Measurements from ENCODE around the gene CYP24A1. TPM values are rescaled to one million over a fixed set of nuclear protein-coding genes. Genes with fewer than 3 reads are reported as not detected.

CYP24A1 gene
- total RNA-seq: under 1 TPM in 1 of 4 donors, not detected in 3; 0.69 TPM

DNA sequence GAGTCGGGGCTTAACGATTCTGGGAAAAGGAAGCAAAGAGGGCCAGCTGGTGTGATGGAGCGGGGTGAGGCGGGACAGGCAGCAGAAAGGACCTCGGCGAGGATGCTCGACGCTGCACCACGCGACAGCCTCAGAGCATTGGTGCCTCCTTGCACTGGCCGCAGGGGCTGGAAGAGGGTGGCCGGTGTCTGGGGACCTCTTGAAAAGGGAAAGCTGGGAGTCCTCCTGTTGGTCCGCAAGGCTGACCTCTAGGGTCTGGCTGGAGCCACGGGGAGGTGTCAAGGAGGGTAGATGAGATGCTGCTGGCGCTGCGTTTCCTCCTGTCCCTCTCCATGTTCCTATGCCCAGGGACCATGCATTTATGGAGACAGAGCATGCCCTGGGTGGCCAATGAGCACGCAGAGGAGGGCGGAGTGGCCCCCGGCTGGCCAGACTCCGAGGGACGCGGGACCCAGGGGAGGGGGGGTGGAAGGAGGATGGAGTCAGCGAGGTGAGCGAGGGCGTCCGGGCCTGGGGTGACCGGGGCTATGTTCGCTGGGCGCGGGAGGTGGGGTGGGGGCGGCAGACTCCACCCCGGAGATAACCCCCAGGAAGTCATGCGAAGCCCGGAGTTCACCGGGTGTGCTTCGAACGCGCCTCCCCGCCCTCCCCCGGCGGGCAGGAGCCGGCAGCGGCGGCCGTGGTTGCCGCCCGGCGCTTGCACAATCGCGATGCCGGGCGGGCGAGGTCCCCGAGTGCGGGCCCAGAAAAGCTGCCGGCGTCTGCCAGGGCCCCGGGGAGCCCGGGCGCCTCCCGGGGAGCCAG, at the start of gene CYP24A1:
Gene CYP24A1 (minus strand): TSS at position 334 of the 804 bp plus-strand sequence. CDS start 407 bp downstream, outside the sequence.
- H3K4me1 ChIP-seq: peaks cover 0 to 24% (median 11%) of the 10 kb centered on the region in 3 donors
- no peak for ATAC-seq
- no peaks in the 10 kb centered on the region for H3K9me3 ChIP-seq
- H3K27ac ChIP-seq: no peak within 1 kb of the TSS
- peak within 1 kb of the TSS in 1 of 2 donors; percentile 1 for H3K4me3 ChIP-seq
- TF ChIP-seq POLR2A (IDR thresholded peaks at IDR 0.05): no peak
- TF ChIP-seq, protein P1, sequence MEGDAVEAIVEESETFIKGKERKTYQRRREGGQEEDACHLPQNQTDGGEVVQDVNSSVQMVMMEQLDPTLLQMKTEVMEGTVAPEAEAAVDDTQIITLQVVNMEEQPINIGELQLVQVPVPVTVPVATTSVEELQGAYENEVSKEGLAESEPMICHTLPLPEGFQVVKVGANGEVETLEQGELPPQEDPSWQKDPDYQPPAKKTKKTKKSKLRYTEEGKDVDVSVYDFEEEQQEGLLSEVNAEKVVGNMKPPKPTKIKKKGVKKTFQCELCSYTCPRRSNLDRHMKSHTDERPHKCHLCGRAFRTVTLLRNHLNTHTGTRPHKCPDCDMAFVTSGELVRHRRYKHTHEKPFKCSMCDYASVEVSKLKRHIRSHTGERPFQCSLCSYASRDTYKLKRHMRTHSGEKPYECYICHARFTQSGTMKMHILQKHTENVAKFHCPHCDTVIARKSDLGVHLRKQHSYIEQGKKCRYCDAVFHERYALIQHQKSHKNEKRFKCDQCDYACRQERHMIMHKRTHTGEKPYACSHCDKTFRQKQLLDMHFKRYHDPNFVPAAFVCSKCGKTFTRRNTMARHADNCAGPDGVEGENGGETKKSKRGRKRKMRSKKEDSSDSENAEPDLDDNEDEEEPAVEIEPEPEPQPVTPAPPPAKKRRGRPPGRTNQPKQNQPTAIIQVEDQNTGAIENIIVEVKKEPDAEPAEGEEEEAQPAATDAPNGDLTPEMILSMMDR (IDR thresholded peaks at IDR 0.05): no peak
- TF ChIP-seq EP300 (IDR thresholded peaks at IDR 0.05): no peak
- no peak for TF ChIP-seq POLR2AphosphoS5 (IDR thresholded peaks at IDR 0.05)
- 2 to 5% methylated on average over 17 to 26 of the region's 61 CpGs for WGBS, 2 donors (ENCODE audit: low coverage in 1 of 2)
- H3K27me3 ChIP-seq: peaks cover 84% of the 10 kb centered on the region
- no peaks in the 10 kb centered on the region for H3K36me3 ChIP-seq

DNA sequence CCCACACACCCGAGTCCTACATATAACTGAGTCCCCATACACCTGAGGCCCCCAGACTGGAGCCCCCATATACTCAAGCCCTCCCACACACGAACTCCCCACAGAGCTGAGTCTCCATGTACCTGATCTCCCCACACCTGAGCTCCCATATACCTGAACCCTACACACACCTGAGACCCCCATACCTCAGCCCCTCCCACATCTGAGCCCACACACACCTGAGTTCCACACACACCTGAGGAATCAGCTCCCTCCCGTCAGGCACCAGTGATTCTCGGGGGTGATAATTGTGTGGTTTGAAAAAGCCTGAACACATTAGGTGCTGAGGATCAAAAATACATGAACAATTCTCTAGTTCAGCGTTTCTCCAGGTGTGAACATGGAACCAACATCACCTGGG, 49.5 kb upstream of the CYP24A1 start:
- peaks cover 0 to 14% of the 10 kb centered on the region in 2 donors for H3K36me3 ChIP-seq
- H3K4me1 ChIP-seq: peaks cover 0 to 6% (median 0%) of the 10 kb centered on the region in 3 donors
- 68 to 81% methylated on average over 4 to 5 of the region's 5 CpGs for WGBS, 2 donors (ENCODE audit: low coverage in 1 of 2)
- no peak overlapping the region for H3K27ac ChIP-seq
- TF ChIP-seq EP300 (IDR thresholded peaks at IDR 0.05): no peak
- TF ChIP-seq POLR2AphosphoS5 (IDR thresholded peaks at IDR 0.05): no peak
- TF ChIP-seq POLR2A (IDR thresholded peaks at IDR 0.05): no peak
- TF ChIP-seq, protein P1 (IDR thresholded peaks at IDR 0.05): no peak
- no peak for ATAC-seq
- H3K4me3 ChIP-seq: no peak overlapping the region
- no peaks in the 10 kb centered on the region for H3K27me3 ChIP-seq
- no peaks in the 10 kb centered on the region for H3K9me3 ChIP-seq

DNA sequence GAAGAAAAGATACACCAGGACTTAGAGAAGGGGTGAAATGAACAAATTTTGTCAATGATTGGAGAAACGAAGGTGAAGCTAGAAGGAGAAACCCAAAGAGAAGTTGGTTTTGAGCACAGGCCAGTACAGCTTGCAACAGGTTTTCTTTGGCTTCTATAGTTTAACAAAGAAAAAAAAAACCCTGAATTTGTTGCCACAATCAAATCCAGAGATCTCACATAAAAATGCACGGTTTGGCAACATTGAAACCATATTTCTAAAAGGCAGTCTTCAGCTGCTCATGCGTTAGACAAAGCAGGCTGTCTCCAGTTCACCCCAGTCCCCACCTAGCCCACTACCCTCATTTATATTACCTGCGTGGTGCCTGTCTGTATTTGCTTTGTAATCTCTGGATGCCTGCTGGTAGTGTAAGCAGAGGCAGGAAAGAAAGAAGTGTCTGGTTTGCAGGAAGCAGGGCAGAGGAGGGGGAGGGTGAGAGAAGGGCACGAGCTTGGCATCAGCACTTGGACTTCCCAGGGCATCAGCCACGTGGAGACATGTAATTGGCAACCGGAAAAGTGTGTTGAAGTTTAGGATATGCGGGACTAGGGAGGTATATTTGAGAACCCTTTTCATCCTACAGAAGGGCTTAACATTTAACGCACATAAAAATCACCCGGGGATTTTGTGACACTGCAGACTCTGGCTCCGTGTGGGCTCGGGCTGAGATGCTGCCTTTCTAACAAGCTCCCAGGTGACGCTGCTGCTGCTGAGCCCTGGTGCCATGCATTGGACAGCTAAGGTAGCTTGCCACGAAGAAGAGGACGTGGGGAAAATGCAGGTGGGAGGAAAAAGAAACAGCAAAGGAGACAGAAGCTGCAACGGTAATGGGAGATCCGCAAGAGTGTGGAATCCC, 48.5 kb upstream of the CYP24A1 start:
- TF ChIP-seq POLR2A (IDR thresholded peaks at IDR 0.05) (no peak), EP300 (IDR thresholded peaks at IDR 0.05) (no peak), POLR2AphosphoS5 (IDR thresholded peaks at IDR 0.05) (no peak)
- TF ChIP-seq, protein P1 (IDR thresholded peaks at IDR 0.05): no peak
- no peak for ATAC-seq
- Histone ChIP-seq H3K4me3 (no peak overlapping the region), H3K27ac (no peak overlapping the region), H3K36me3 (peaks cover 0 to 21% of the 10 kb centered on the region in 2 donors), H3K9me3 (no peaks in the 10 kb centered on the region), H3K27me3 (no peaks in the 10 kb centered on the region), H3K4me1 (peaks cover 0 to 7% (median 0%) of the 10 kb centered on the region in 3 donors)
- 56 to 60% methylated on average over 4 to 15 of the region's 17 CpGs for WGBS, 2 donors (ENCODE audit: low coverage in 1 of 2)

DNA sequence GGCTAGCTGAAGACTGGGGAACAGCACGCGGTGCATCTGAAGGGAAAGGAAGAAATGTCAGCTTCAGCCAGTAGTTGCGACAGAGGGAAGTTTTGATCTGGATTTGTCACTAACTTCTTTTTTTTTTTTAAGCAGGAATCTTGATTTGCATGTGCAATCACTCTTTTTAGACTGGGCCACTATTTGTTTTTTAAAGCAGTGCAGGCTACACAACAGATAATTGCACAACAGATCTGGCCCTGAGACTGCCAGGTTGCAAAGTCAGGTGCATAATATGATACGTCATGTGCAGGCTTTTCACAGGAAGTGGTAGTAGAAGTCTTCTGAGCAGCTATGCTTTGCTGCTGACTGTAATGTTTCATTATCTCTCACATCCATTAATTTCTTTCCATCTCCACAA, 47.6 kb upstream of the CYP24A1 start:
- H3K27ac ChIP-seq: no peak overlapping the region
- TF ChIP-seq POLR2A (IDR thresholded peaks at IDR 0.05) (no peak), POLR2AphosphoS5 (IDR thresholded peaks at IDR 0.05) (no peak), EP300 (IDR thresholded peaks at IDR 0.05) (no peak)
- TF ChIP-seq, protein P1 (IDR thresholded peaks at IDR 0.05): no peak

More for the DNA sequence above, 47.6 kb upstream of the CYP24A1 start:
- H3K36me3 ChIP-seq: peaks cover 0 to 30% of the 10 kb centered on the region in 2 donors
- no peaks in the 10 kb centered on the region for H3K27me3 ChIP-seq
- H3K4me1 ChIP-seq: peaks cover 0 to 7% (median 0%) of the 10 kb centered on the region in 3 donors
- no peak for ATAC-seq
- 74 to 86% methylated on average over 4 of the region's 4 CpGs for WGBS, 2 donors (ENCODE audit: low coverage in 1 of 2)
- no peak overlapping the region for H3K4me3 ChIP-seq
- H3K9me3 ChIP-seq: no peaks in the 10 kb centered on the region

All from gastroesophageal sphincter (tissue), 4 donors.